Lower leg skin (tissue), 4 donors: ENCODE data around the gene ST6GALNAC3. TPM values are rescaled to one million over a fixed set of nuclear protein-coding genes. Genes with fewer than 3 reads are reported as not detected.
"Not testable (repeated sequence)": the region's sequence is repeated elsewhere in the genome, so short reads cannot be mapped to it uniquely, and the experiment has no call there.

ENCODE experiments used
- DNase-seq, 2 donors: peaks; one replicate each; pipeline ENCODE4 v3.0.0-alpha.2; 2019; ENCODE audit warnings: low spot score in 2 of 2
- H3K4me3 ChIP-seq: fragments of 200-600 bp; sonication (generic); 2 replicates; pipeline ENCODE4 v1.5.1; 2017; ENCODE audit warnings: mild to moderate bottlenecking, low read depth; ENCODE audit not compliant: poor library complexity, severe bottlenecking
- POLR2A ChIP-seq, 2 donors: fragments of 450-650 bp; IDR thresholded peaks; one replicate each; pipeline ENCODE4 v1.6.1; 2016 to 2017; ENCODE audit warnings: antibody characterized with exemption in 2 of 2, mild to moderate bottlenecking in 1 of 2, moderate library complexity in 1 of 2
- WGBS, 2 donors: methylation state at CpG; one replicate each; pipeline ENCODE4 v1.1.5; 2018; 5-methylcytosine and 5-hydroxymethylcytosine counted together
- intact Hi-C: fragments of 100-400 bp; cut with DNase I; formaldehyde crosslinking; loops from one replicate; pipeline ENCODE4 v1.15.0; 2023; ENCODE audit warnings: low total_unique reads
- total RNA-seq, 4 donors: library from RNA; depleted of rRNA; stranded (reverse); fragments of >200 nt; gene quantifications; one replicate each; pipeline ENCODE4 v1.1.0, GENCODE V29; 2016
- TF ChIP-seq, protein P1 (sequence below), 3 donors: fragments of 450-650 bp; IDR thresholded peaks; one replicate each; pipeline ENCODE4 v1.5.1; 2016; ENCODE audit warnings: antibody characterized with exemption in 3 of 3, mild to moderate bottlenecking in 3 of 3, moderate library complexity in 2 of 3

The ST6GALNAC3 gene
- total RNA-seq, 4 donors from 2014 or later, result 1.5 to 3.8 (median 3.0) TPM

DNA sequence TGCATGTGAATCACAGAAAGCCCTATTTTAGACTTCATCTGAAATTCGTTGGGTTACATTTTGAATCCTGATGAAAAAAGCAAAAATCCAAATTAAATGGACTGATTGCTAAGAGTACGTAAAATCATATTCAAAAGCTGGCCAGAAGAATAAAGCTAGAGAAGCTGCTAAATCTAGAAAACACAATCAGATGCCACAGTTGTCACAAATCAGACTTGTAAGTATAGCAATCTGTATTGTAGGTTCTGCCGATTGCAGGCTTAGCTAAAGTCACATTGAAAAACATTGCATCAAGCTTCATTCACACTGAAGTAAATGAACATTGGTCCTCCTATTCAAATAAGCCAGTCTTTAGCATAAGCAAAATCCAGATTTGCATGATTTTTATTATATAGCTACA, 557.6 kb downstream of the ST6GALNAC3 start:
- H3K4me3 ChIP-seq, result no peak overlapping the region
- no peak for DNase-seq
- intact Hi-C loops, result no loop called here
- TF ChIP-seq POLR2A (IDR thresholded peaks at IDR 0.05), result no peak
- TF ChIP-seq, protein P1, sequence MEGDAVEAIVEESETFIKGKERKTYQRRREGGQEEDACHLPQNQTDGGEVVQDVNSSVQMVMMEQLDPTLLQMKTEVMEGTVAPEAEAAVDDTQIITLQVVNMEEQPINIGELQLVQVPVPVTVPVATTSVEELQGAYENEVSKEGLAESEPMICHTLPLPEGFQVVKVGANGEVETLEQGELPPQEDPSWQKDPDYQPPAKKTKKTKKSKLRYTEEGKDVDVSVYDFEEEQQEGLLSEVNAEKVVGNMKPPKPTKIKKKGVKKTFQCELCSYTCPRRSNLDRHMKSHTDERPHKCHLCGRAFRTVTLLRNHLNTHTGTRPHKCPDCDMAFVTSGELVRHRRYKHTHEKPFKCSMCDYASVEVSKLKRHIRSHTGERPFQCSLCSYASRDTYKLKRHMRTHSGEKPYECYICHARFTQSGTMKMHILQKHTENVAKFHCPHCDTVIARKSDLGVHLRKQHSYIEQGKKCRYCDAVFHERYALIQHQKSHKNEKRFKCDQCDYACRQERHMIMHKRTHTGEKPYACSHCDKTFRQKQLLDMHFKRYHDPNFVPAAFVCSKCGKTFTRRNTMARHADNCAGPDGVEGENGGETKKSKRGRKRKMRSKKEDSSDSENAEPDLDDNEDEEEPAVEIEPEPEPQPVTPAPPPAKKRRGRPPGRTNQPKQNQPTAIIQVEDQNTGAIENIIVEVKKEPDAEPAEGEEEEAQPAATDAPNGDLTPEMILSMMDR (IDR thresholded peaks at IDR 0.05), result no peak
- WGBS, 2 donors, result 92 to 94% methylated on average over 3 of the region's 3 CpGs

DNA sequence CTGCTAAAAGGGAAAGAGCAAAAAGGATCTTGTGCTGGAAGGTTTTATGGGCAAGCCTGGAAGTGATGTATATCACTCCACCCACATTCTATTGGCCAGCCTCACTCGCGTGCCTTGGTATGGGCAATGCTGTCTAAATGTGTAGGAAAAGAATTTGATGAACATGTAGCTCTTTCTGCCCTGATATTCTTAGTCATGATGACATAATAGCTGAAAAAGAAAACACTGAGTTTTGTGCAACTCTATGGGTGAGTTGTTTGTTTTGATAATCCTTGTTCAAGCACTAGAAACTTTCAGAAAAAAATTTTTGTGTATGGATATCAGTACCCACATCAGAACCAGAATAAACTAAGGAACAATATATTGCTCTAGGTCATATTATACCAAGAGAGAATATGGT, 561.2 kb downstream of the ST6GALNAC3 start:
- 93 to 98% methylated on average over 2 of the region's 2 CpGs for WGBS, 2 donors
- DNase-seq, result no peak
- intact Hi-C loops, result no loop called here
- no peak for TF ChIP-seq POLR2A (IDR thresholded peaks at IDR 0.05)
- TF ChIP-seq, protein P1 (IDR thresholded peaks at IDR 0.05), result no peak
- no peak overlapping the region for H3K4me3 ChIP-seq

DNA sequence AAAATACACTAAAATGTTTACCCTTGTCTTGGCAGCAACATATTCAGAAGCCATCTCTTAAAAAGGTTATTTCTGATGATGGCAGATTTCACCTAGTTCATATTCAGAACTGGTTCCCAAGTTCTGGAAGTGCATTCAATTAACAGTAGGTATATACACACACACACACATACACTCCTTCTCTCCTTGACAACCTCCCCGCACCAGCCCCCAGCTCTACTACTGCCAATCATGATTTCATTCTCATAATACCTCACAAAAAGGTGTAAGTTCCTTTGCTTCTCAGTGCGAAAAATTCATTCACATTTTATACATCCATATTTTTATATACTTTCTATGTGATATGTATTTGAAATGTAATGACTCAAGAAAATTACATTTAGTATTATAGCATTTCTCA, 564.6 kb downstream of the ST6GALNAC3 start:
- no peak for DNase-seq
- TF ChIP-seq, protein P1 (IDR thresholded peaks at IDR 0.05), result no peak
- TF ChIP-seq POLR2A (IDR thresholded peaks at IDR 0.05), result no peak
- WGBS, 2 donors, result 96 to 97% methylated on average over 2 of the region's 2 CpGs
- H3K4me3 ChIP-seq, result no peak overlapping the region
- intact Hi-C loops, result no loop called here

DNA sequence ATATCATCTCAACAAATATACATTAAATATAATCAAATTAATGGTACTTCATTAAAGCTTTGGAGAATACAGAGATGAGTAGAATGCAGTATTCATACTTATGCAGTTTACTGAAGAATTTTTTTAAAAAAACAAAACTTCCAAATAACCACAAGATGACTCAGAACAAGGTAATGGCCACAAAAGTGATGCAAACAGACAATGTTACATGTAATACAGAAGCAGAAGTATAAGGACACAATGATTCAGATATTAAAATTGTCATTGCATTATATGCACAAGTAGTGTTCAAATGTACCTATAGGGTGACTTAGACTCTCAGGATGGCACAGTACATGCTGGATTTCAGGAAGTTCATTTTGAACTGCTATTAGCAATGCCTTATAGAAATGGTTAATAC, 565.5 kb downstream of the ST6GALNAC3 start:
- no peak overlapping the region for H3K4me3 ChIP-seq
- no peak for DNase-seq
- intact Hi-C loops, result no loop called here
- TF ChIP-seq POLR2A (IDR thresholded peaks at IDR 0.05), result no peak
- TF ChIP-seq, protein P1 (IDR thresholded peaks at IDR 0.05), result no peak

DNA sequence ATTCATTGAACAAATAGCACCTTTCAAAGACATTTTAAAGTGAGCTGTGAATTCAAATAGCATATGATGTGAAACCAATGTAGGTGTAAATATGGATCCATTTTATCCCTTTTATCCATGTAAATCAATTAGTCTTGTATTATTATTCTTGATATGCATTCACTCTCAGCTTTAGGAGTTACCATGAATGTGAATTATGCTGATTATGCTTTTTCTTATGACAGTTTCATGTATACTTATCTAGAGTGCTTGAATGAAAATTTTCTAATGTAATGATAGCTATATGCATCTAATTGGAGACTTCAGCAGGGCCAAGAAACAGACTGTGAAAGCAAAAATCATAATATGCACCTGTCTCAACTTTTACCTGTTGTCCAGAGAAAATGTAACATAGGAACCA, 566.2 kb downstream of the ST6GALNAC3 start:
- TF ChIP-seq, protein P1 (IDR thresholded peaks at IDR 0.05), result no peak
- no peak for TF ChIP-seq POLR2A (IDR thresholded peaks at IDR 0.05)
- DNase-seq, result no peak
- intact Hi-C loops, result no loop called here
- no peak overlapping the region for H3K4me3 ChIP-seq

DNA sequence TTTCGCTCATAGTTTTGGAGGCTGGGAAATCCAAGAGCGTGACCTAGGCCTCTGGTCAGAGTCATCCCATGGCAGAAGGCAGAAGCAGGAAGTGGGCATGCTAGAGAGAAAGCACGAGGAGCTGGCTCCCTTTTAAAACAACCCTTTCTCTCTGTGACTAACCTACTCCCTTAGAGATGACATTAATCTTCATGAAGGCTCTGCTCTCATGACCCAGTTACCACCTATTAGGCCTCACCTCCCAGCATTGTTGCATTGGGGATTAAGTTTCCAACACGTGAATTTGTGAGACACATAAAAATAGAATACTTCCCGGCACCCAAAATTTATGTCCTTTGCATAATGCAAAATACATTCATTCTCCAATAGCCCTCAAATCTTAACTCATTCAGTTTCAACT, 569.6 kb downstream of the ST6GALNAC3 start:
- intact Hi-C loops, result no loop called here
- DNase-seq, result no peak
- no peak overlapping the region for H3K4me3 ChIP-seq
- TF ChIP-seq POLR2A (IDR thresholded peaks at IDR 0.05), result no peak
- TF ChIP-seq, protein P1 (IDR thresholded peaks at IDR 0.05), result no peak
- 67 to 81% methylated on average over 5 of the region's 5 CpGs for WGBS, 2 donors

DNA sequence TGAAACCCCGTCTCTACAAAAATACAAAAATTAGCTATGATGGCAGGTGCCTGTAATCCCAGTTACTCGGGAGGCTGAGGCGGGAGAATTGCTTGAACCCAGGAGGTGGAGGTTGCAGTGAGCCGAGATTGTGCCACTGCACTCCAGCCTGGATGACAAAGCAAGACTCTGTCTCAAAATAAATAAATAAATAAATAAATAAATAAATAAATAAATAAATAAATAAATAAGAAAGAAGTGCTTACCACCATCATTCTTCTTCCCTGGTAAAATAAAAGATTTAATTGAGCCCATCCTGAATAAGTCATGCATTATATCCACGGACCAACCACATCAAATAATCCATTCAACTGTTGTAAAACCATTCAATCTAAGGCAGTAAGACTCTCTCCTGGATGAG, 578.3 kb downstream of the ST6GALNAC3 start:
- intact Hi-C loops, DNase-seq, H3K4me3 ChIP-seq: not testable (repeated sequence)
- 84 to 94% methylated on average over 5 of the region's 5 CpGs for WGBS, 2 donors
